Tibial artery (tissue), 4 donors: ENCODE measurements around the gene HTATSF1.

Source experiments
- DNase-seq, 2 donors: peaks; one replicate each; pipeline ENCODE4 v3.0.0-alpha.2; 2019
- H3K27ac ChIP-seq, 2 donors: fragments of 200-600 bp; sonication (generic) in 1 of 2; 1 replicate in 1 of 2; 2 replicates in 1 of 2; pipeline ENCODE4 v1.5.1; 2018 to 2019; ENCODE audit warnings: mild to moderate bottlenecking in 1 of 2
- H3K27me3 ChIP-seq, 2 donors: fragments of 200-600 bp; sonication (generic) in 1 of 2; one replicate each; pipeline versions ENCODE4 v1.5.1 to v1.6.0; 2016 to 2019
- H3K36me3 ChIP-seq, 3 donors: fragments of 200-600 bp; sonication (generic) in 2 of 3; one replicate each; pipeline ENCODE4 v1.5.1; 2016 to 2019; ENCODE audit warnings: mild to moderate bottlenecking in 2 of 3
- H3K4me1 ChIP-seq, 4 donors: fragments of 200-600 bp; sonication (generic) in 2 of 4; 1 replicate in 3 of 4; 2 replicates in 1 of 4; pipeline ENCODE4 v1.5.1; 2016 to 2019
- H3K4me3 ChIP-seq, 2 donors: fragments of 200-600 bp; sonication (generic) in 1 of 2; 1 replicate in 1 of 2; 2 replicates in 1 of 2; pipeline ENCODE4 v1.5.1; 2018 to 2019; ENCODE audit warnings: mild to moderate bottlenecking in 2 of 2
- H3K9me3 ChIP-seq, 3 donors: fragments of 200-600 bp; sonication (generic) in 1 of 3; one replicate each; pipeline ENCODE4 v1.5.1; 2016 to 2019
- intact Hi-C: fragments of 100-400 bp; cut with DNase I; formaldehyde crosslinking; loops from one replicate; pipeline ENCODE4 v1.15.0; 2023; ENCODE audit warnings: low total_unique reads
- TF ChIP-seq, protein P1 (sequence below), 2 experiments: fragments of 200-600 bp in 1 of 2; fragments of 450-650 bp in 1 of 2; IDR thresholded peaks; one replicate each; pipeline ENCODE4 v1.5.1; 2017 to 2019; ENCODE audit warnings: antibody characterized with exemption in 2 of 2, mild to moderate bottlenecking in 1 of 2, moderate library complexity in 1 of 2

Gene HTATSF1

DNA sequence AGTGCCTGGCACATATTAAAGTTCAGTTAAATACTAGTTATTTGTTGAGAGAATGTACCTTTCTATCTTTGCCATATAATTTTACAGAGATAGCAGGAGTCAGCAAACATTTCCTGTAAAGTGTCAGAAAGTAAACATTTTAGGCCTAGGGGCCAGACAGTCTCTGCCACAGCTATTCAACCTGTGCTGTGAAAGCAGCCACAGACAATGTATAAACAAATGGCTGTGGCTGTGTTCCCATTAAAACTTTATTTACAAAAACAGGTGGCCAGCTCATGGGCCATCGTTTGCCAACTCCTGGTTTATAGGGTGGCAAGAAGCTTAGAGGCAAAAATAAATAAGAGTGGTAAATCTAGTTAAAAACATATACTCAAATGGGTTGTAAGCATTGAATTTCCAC is 43.6 kb upstream of the HTATSF1 start:
- no peaks in the 10 kb centered on the region for H3K27me3 ChIP-seq
- TF ChIP-seq, protein P1, sequence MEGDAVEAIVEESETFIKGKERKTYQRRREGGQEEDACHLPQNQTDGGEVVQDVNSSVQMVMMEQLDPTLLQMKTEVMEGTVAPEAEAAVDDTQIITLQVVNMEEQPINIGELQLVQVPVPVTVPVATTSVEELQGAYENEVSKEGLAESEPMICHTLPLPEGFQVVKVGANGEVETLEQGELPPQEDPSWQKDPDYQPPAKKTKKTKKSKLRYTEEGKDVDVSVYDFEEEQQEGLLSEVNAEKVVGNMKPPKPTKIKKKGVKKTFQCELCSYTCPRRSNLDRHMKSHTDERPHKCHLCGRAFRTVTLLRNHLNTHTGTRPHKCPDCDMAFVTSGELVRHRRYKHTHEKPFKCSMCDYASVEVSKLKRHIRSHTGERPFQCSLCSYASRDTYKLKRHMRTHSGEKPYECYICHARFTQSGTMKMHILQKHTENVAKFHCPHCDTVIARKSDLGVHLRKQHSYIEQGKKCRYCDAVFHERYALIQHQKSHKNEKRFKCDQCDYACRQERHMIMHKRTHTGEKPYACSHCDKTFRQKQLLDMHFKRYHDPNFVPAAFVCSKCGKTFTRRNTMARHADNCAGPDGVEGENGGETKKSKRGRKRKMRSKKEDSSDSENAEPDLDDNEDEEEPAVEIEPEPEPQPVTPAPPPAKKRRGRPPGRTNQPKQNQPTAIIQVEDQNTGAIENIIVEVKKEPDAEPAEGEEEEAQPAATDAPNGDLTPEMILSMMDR (IDR thresholded peaks at IDR 0.05) = no peak
- no peaks in the 10 kb centered on the region for H3K4me1 ChIP-seq
- H3K27ac ChIP-seq = no peak overlapping the region
- no peaks in the 10 kb centered on the region for H3K9me3 ChIP-seq
- no peaks in the 10 kb centered on the region for H3K36me3 ChIP-seq
- intact Hi-C loops = no loop called here
- DNase-seq = no peak
- H3K4me3 ChIP-seq = no peak overlapping the region

- Histone ChIP-seq H3K36me3 (no peaks in the 10 kb centered on the region), H3K27ac (no peak overlapping the region), H3K4me3 (no peak overlapping the region), H3K27me3 (no peaks in the 10 kb centered on the region), H3K9me3 (no peaks in the 10 kb centered on the region), H3K4me1 (no peaks in the 10 kb centered on the region)
- DNase-seq = no peak
- intact Hi-C loops = no loop called here
- TF ChIP-seq, protein P1 (IDR thresholded peaks at IDR 0.05) = no peak
These were observed 41.3 kb upstream of the HTATSF1 start for GRCh38 chrX:136456133-136456532.

- intact Hi-C loops = no loop called here
- H3K4me1 ChIP-seq = no peaks in the 10 kb centered on the region
- TF ChIP-seq, protein P1 (IDR thresholded peaks at IDR 0.05) = no peak
- no peak overlapping the region for H3K4me3 ChIP-seq
- no peaks in the 10 kb centered on the region for H3K27me3 ChIP-seq
- H3K36me3 ChIP-seq = no peaks in the 10 kb centered on the region
- no peak overlapping the region for H3K27ac ChIP-seq
- H3K9me3 ChIP-seq = no peaks in the 10 kb centered on the region
- peak in 1 of 2 donors; percentile 24 for DNase-seq
These were observed 40.0 kb upstream of the HTATSF1 start for GRCh38 chrX:136457303-136457917.

DNA sequence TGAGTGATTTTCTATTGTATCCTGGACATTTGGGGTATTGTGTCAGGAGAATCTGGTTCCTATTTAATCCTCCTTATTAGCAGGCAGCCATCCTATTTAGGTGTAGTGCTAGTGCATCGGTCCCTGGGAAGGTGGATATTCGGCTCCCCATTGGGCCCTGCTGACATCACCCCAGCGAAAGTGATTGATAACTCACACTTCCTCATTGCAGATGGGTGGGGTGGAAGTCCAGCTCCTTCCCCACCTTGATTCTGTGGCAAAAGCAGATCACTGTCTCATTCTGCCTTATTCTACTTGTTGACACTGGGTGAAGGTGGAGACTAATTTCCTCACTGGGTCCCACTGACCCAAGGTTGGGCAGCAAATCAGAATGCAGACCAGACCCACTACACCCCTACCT is 32.8 kb upstream of the HTATSF1 start:
- TF ChIP-seq, protein P1 (IDR thresholded peaks at IDR 0.05) = no peak
- DNase-seq = no peak
- no peaks in the 10 kb centered on the region for H3K27me3 ChIP-seq
- H3K36me3 ChIP-seq = no peaks in the 10 kb centered on the region
- no peak overlapping the region for H3K27ac ChIP-seq
- no peaks in the 10 kb centered on the region for H3K4me1 ChIP-seq
- intact Hi-C loops = no loop called here
- H3K4me3 ChIP-seq = no peak overlapping the region
- no peaks in the 10 kb centered on the region for H3K9me3 ChIP-seq

DNA sequence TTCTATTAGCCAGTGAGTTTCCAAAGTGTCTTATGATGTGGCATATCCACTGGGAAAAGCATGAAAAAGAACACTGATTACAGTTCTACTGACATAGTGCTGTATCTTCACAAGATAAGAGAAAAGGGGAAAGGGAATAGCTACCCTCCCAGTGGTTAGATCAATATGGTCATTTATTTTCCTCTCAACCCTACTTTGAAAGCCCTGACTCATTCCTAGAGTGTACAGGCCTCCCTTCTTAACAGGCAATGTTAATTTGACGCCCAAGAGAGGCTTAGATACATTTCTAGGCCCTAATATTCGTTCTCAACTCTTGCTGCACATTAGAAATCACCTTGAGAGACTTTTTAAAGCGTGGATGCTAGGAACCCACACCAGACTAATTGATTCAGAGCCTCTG is 30.1 kb upstream of the HTATSF1 start:
- H3K4me1 ChIP-seq = no peaks in the 10 kb centered on the region
- intact Hi-C loops = no loop called here
- DNase-seq = no peak
- no peak overlapping the region for H3K27ac ChIP-seq
- H3K4me3 ChIP-seq = no peak overlapping the region
- no peaks in the 10 kb centered on the region for H3K9me3 ChIP-seq
- H3K27me3 ChIP-seq = no peaks in the 10 kb centered on the region
- H3K36me3 ChIP-seq = no peaks in the 10 kb centered on the region
- TF ChIP-seq, protein P1 (IDR thresholded peaks at IDR 0.05) = no peak
